ENCODE measurements around the gene IFT81.

IFT81 gene

GRCh38 chr12:110246636-110247339, 122.6 kb downstream of the IFT81 start:
- H3K4me3 ChIP-seq (ENCODE audit: low read depth, low read length), result no peak overlapping the region
- no peak for TF ChIP-seq CTCF (IDR thresholded peaks at IDR 0.05; ENCODE audit: borderline replicate concordance, insufficient read depth, low read depth, low read length)

- no peak overlapping the region for H3K4me3 ChIP-seq (ENCODE audit: low read depth, low read length)
These were observed 123.4 kb downstream of the IFT81 start for GRCh38 chr12:110247340-110248095.

GRCh38 chr12:110248096-110248447, 123.9 kb downstream of the IFT81 start:
- H3K4me3 ChIP-seq (ENCODE audit: low read depth, low read length), result no peak overlapping the region
- no peak for TF ChIP-seq CTCF (IDR thresholded peaks at IDR 0.05; ENCODE audit: borderline replicate concordance, insufficient read depth, low read depth, low read length)

More at GRCh38 chr12:110247340-110248095, 123.4 kb downstream of the IFT81 start:
- TF ChIP-seq CTCF (IDR thresholded peaks at IDR 0.05; ENCODE audit: borderline replicate concordance, insufficient read depth, low read depth, low read length), result no peak

GRCh38 chr12:110249105-110249504, 124.9 kb downstream of the IFT81 start:
- no peak for TF ChIP-seq CTCF (IDR thresholded peaks at IDR 0.05; ENCODE audit: borderline replicate concordance, insufficient read depth, low read depth, low read length)
- H3K4me3 ChIP-seq (ENCODE audit: low read depth, low read length), result no peak overlapping the region

DNA sequence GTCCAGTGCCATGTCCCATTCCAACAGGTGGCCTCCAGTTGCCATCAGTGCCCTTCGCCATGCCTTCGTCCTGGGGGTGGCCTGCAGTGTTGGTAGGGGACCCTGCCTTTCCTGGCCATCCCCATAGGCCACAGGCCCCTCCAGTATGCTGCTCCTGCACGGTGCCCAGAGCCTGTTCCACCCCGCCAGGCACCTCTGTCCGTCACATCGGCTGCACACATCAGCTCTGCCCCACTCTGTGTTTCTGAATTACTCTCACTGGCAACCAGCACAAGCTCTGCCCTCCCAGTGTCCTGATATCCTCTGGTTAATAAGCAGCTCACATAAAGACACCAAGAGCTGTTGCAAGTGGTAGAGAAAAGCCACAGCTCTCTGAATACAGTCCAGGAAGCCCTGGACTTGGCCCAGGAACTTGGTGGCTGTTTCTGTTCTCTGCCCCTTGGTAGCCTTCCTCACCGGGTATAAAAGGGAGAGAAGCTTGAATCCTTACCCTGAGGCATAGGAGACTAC, 125.6 kb downstream of the IFT81 start:
- TF ChIP-seq CTCF (IDR thresholded peaks at IDR 0.05; ENCODE audit: borderline replicate concordance, insufficient read depth, low read depth, low read length), result no peak
- H3K4me3 ChIP-seq (ENCODE audit: low read depth, low read length), result no peak overlapping the region

- TF ChIP-seq CTCF (IDR thresholded peaks at IDR 0.05; ENCODE audit: borderline replicate concordance, insufficient read depth, low read depth, low read length), result no peak
- no peak overlapping the region for H3K4me3 ChIP-seq (ENCODE audit: low read depth, low read length)
These were observed 127.2 kb downstream of the IFT81 start for GRCh38 chr12:110251381-110251780.
